NCI-H2227 (cell line): ENCODE data around the gene DNM2.
"Not testable (repeated sequence)": the region's sequence is repeated elsewhere in the genome, so short reads cannot be mapped to it uniquely, and the experiment has no call there.

ENCODE experiments used
- DNase-seq: peaks from one replicate; lab custom pipeline; 2025; ENCODE audit not compliant: unreplicated experiment; lab: John Stamatoyannopoulos, UW

Gene DNM2

GRCh38 chr19:10751109-10751953 lies 33.5 kb downstream of the DNM2 start:
- DNase-seq = no peak

- no peak for DNase-seq
Measured at GRCh38 chr19:10752237-10752912, 34.5 kb downstream of the DNM2 start.

GRCh38 chr19:10752913-10753704 lies 35.2 kb downstream of the DNM2 start:
- no peak for DNase-seq

- no peak for DNase-seq
Measured at GRCh38 chr19:10756371-10756770, 38.5 kb downstream of the DNM2 start.

- DNase-seq = no peak
Measured at GRCh38 chr19:10756791-10757190, 38.9 kb downstream of the DNM2 start.

GRCh38 chr19:10758050-10758449 lies 40.2 kb downstream of the DNM2 start:
- not testable (repeated sequence) for DNase-seq

DNA sequence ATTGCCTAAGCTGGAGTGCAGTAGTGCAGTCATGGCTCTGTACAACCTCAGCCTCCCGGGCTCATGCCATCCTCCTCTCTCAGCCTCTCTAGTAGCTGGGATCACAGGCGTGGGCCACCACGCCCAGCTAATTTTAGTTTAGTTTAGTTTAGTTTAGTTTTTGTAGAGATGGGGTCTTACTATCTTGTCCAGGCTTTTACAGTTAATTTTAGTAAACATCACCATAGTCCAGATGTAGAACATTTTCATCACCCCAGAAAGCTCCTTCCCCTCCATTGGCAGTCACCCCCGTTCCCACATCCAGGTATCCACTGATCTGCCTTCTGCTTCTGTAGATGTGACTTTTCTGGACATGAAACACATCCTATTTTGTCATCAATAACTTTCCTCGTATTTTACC lies 41.1 kb downstream of the DNM2 start:
- DNase-seq = no peak

DNA sequence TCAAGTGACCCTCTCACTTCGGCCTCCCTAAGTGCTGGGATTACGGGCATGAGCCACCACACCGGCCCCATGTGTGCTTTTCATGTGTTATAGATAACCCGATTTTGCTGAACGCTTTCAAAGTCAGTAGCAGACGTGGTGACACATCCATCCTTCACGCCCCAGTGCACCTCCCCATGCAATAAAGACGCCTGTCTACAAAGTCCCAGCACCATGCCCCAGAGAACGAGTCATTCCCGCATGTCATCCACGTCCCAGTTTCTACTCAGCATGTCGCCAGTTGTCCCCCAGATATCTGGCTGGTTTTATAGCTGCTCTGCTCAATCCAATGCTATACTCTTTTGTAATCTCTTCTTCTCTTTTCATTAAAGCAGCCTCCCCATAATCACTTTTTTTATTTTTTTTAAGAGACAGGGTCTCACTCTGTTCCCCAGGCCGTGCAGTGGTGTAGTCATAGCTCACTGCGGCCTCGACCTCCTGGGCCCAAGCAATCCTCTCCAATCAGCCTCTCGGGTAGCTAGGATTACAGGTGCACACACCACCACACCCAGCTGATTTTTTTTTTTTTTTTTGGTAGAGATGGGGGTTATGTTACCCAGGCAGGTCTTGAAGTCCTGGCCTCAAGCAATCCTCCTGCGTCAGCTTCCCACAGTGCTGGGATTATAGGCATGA lies 42.5 kb downstream of the DNM2 start:
- DNase-seq = no peak

DNA sequence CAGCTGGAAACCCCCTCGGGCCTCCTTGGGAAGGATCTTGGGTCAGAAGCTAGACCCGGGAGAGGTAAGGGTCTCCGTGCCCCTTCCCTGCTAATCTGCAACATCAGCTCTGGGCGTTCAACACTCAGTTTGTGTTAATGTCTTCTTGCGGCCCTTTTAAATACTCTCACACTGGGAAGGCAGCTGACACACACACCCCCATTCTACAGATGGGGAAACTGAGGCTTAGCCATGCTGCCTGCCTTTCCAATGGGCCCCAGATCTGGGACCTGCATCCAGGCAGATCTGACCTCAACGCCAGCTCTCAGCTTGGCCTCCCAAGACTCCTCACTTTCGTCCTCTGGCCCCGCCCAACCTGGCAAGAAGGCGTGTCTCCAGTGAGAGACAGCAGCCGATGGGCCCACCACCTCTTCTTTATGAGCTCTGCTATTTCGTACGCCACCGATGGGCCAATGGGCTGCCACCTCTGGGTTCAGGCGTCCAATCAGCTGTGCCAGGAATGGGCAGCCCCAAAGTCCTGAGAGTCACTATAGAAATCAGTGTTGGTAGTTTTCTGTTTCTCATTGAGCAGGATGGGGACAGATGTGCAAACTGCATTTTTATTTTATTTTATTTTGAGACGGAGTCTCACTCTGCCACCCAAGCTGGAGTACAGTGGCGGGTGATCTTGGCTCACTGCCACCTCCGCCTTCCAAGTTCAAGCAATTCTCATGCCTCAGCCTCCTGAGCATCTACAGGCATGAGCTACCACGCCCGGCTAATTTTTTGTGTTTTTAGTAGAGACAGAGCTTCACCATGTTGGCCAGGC lies 43.8 kb downstream of the DNM2 start:
- DNase-seq = no peak

GRCh38 chr19:10762656-10763055 lies 44.8 kb downstream of the DNM2 start:
- no peak for DNase-seq

DNA sequence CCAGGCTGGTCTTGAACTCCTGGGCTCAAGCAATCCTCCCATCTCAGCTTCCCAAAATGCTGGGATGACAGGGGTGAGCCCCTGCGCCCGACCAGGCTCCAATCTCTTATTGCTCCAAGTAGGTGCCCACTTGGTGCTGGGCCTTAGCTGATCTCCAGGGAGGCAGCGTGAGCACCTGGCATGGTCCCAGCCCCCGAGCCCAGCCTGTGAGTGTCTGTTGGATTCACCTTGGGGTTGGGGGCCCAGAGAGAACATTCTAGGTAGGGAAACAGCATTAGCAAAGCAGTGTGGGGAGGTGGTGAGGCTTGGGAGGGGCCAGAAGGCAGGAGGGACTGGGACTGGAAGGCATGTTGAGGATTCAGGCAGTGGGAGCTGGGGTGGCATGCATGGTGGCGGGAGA lies 45.5 kb downstream of the DNM2 start:
- DNase-seq = no peak

DNA sequence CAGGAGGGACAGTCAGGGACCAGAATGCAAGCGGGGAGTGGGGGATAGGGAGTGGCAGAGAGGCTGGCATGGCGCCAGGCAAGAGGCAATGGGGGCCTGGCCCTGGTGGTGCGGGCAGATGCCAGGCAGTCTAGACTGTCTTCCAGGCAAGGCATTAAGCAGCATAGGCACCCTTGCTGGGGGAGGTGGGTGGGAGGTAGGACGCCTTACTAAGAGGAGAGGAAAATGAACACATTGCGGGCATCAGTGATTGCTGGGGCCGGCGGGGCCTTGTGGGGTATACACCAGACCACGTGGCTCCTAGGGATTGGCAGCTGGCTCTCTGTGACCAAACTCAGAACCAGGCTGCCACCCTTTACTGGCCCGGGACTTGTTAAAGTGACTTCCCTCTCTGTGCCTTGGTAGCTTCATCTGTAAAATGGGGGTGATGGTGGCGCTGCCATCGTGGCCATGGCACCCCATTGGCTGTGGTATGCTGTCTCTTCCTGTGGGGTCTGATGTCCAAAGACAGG lies 46.0 kb downstream of the DNM2 start:
- DNase-seq = no peak

DNA sequence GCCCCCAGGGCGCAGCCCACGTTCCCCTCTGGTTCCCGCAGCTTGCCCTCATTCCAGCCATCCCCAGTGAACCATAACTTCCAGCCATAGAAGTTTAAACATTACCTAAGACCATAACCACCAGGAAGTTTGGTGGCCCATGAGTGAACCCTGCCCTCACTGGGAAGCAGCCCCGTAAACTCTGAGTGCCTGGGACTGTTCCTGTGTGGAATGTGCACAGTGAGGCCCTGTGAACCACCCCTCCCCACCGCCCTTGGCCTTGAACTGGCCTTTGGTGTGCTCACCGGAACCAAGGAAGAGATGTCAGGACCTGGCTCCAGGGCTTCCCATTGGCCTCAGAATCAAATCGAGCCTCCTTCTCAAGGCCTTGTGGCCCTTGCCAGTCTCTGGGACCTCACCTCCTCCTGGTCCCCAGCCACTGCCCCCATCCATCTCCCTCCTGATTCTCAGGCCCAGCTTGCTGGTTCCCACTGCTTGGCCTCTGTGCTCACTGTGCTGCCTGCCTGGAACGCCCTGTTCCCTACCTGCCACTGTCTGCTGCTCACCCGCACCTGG lies 46.5 kb downstream of the DNM2 start:
- no peak for DNase-seq

GRCh38 chr19:10766049-10766623 lies 48.3 kb downstream of the DNM2 start:
- DNase-seq = no peak

DNA sequence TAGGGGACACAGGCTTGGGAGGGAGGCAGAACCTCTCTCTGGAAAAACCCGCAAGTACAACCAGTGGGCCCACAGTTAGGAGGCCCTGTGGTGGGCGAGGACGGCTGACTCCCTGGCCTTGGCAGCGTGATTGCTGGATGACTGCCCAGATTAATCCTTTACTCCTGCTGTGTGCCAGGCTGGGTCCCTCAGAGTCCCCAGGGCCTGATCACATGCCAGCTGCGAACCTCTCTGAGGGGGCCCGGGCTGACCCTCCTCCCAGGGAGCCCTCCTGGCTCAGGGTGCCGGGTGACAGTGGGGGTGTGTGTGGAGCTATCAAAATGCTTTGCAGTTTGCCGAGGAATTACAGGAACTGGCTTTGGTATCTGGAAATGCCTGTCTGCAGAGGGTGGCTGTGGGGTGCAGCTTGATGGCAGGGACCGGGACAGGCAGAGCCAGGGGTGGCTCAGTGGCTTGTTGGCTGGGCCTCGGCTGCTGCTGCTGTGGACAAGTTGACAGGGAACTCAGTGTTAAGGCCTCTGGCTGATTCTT lies 48.9 kb downstream of the DNM2 start:
- no peak for DNase-seq

DNA sequence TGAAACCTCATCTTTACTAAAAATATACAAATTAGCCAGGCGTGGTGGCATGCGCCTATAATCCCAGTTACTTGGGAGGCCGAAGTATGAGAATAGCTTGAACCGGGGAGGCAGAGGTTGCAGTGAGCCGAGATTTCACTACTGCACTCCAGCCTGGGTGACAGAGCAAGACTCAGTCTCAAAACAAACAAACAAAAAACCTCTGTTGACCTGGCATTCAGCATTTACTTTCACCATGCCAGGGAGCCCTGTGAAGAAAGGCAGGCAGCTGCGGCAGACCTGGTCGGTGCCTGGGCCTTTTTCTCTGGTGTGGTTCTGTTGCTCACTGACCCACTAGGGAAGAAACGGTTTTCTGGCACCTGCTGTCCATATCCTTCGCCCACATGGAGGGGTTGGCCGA lies 49.8 kb downstream of the DNM2 start:
- no peak for DNase-seq

DNA sequence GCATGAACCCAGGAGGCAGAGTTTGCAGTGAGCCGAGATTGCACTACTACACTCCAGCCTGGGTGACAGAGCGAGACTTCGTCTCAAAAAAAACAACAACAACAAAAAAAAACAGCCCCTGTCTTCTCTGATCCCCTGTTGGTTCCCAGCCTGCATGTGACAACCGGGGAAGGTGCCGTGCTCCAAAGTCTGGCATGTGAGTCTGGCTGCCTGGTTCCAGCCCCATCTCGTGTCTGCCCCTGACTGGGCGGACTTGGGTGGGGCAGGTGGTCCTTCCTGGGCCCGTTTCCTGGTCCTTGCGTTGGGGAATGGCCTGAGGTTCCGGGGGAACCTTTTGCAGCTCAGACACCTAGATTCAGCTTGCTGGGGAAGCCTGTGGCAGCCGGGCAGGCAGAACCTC lies 50.5 kb downstream of the DNM2 start:
- DNase-seq = no peak

GRCh38 chr19:10768936-10769335 lies 51.1 kb downstream of the DNM2 start:
- no peak for DNase-seq
